GM21737 (cell line): ENCODE data around the gene UBASH3B.

Source experiments
- ATAC-seq: cut with Tn5 transposase; IDR thresholded peaks from one replicate; pipeline ENCODE4 v1.9.1; 2021; ENCODE audit warnings: mild to moderate bottlenecking, moderate library complexity; ENCODE audit not compliant: unreplicated experiment

The UBASH3B gene

GRCh38 chr11:122705396-122705795 is 49.9 kb downstream of the UBASH3B start:
- no peak for ATAC-seq

- no peak for ATAC-seq
Observed at GRCh38 chr11:122706291-122707088, 51.0 kb downstream of the UBASH3B start.

GRCh38 chr11:122707111-122707510 is 51.6 kb downstream of the UBASH3B start:
- no peak for ATAC-seq

GRCh38 chr11:122707901-122708300 is 52.4 kb downstream of the UBASH3B start:
- ATAC-seq: no peak

- no peak for ATAC-seq
Observed at GRCh38 chr11:122709039-122709760, 53.7 kb downstream of the UBASH3B start.

- ATAC-seq: no peak
Observed at GRCh38 chr11:122711362-122711761, 55.8 kb downstream of the UBASH3B start.

- no peak for ATAC-seq
Observed at GRCh38 chr11:122711831-122712381, 56.4 kb downstream of the UBASH3B start.

- no peak for ATAC-seq
Observed at GRCh38 chr11:122714004-122714403, 58.5 kb downstream of the UBASH3B start.

- ATAC-seq: no peak
Observed at GRCh38 chr11:122714484-122714883, 59.0 kb downstream of the UBASH3B start.

GRCh38 chr11:122715548-122716440 is 60.3 kb downstream of the UBASH3B start:
- no peak for ATAC-seq

- ATAC-seq: peak; percentile 81
Observed at GRCh38 chr11:122717264-122717867, 61.8 kb downstream of the UBASH3B start.

- ATAC-seq: no peak
Observed at GRCh38 chr11:122720107-122720881, 64.8 kb downstream of the UBASH3B start.

GRCh38 chr11:122721201-122721963 is 65.9 kb downstream of the UBASH3B start:
- no peak for ATAC-seq

- no peak for ATAC-seq
Observed at GRCh38 chr11:122721964-122722266, 66.4 kb downstream of the UBASH3B start.

GRCh38 chr11:122723106-122723505 is 67.6 kb downstream of the UBASH3B start:
- ATAC-seq: no peak

- ATAC-seq: no peak
Observed at GRCh38 chr11:122723576-122723975, 68.1 kb downstream of the UBASH3B start.

- no peak for ATAC-seq
Observed at GRCh38 chr11:122724520-122724919, 69.0 kb downstream of the UBASH3B start.

GRCh38 chr11:122726028-122726427 is 70.5 kb downstream of the UBASH3B start:
- no peak for ATAC-seq
